GM19035 (cell line): Measurements from ENCODE around the gene INO80E.
"Not testable (repeated sequence)": the region's sequence is repeated elsewhere in the genome, so short reads cannot be mapped to it uniquely, and the experiment has no call there.

Experiments used
- ATAC-seq: cut with Tn5 transposase; IDR thresholded peaks from one replicate; pipeline ENCODE4 v1.9.1; 2021; ENCODE audit not compliant: unreplicated experiment

The INO80E gene

DNA sequence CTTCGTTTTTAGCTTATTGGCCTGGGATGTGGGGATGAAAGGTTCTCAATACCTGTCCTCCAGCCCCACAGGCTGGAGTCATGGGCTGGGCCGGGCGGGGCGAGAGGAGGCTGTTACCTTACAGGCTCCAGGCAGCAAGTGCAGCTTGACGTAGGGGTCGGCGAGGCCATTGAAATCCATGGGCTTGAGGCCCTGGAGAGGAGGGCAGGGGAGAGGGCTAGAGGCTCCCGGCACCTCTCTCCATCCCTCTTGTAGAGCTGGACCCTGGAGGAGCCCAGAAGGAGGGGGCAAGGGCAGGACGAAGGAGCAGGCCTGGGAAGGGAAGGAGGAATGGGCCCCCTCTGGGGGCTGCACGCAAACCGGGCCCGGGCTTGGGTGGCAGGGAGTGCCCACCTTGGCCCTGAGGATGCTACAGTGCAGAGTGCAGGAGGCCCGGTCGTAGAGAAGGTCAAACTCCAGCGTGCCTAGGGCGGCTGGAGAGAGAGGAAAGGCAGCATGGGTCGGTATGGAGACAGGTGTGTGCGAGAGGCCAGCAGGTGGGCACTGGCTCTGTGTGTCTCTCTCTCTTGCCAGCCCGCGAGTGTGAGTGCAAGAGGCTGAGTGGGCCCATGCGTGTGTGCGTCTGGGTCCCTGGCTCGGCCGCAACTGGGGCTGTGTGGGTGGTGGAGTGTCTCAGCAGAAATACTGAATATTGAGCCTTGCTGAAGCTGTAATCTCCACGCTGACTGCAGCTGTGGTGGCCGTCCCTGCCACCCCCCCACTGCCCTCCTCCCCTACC, 13.2 kb downstream of the INO80E start:
- no peak for ATAC-seq

DNA sequence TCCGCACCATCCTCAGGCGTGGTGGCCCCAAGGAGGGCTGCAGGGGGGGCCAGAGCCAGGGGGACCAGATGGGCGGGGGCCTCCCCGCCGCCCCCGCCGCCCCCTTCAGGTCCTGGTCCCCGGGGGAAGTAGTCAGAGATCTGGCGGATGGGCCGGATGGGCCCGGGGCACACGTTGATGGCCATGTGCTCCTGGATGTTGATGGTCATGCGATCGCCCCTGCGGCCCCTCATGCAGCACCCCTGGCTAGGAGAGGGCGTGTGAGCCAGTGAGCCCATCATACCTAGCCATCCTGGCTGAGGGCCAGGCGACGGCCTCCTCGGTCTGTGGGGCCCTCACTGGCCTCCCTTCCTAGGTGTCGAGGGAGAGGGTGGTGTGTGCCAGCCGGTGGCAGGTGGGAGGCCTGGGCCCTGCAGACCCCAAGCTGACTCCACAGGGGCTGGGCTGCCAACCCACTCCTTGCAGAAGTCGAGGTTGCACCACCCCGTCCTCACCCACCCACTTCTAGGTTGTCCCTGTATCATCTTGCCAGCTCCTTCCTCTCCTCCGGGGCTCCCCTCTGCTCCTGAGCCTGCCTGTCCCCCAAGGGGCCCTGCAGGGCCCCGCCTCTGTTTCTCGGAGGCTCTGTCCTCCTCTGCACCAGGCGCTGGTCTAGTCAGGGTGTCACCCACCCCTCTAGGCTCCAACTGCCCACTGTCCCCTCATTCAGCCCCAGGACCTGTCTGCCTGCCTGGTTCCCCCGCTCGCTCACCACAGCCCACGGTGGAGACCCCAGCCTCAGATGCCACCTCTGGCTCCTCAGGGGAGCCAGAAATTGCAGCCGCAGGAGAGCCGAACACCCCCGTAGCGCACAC, 14.2 kb downstream of the INO80E start:
- ATAC-seq = no peak

DNA sequence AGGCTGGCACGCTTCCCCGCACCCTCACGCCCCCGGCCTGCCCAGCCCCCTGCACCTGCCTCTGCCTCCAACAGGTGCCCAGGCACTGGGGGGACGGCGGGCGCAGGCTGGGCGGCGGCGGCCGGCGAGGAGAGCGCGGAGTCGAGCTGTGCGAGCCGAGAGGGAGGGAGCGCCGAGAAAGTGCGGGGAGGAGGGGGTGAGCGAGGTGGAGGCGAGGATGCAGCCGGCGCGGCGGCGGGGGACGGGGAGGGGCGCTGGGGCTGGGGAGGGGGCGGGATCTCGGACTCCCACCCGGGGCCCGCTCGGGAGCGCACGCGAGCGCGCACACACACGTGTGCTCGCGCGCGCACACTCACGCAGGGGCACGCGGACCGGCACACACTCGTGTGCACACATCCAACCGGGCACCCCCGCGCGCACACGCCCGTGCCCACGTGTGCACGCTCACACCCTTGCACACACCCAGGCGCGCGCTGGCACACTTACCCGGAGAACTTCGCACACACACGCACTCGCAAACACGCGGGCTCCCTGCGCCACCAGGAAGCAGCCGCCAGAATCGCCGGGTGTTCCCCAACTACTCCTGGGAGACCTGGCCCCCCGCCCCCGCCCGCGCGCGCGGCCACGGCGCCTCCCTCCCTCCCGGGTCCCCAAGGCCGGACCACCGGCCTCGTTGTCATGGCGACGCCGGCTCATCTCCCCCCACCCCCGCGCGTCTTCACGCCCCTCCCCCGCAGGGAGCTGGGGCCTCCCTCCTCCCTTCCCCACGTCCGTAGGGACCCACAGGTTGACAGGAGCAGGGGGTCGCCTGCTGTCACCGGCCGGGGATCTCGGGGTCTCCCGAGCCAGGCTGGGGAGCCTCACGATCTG, 15.0 kb downstream of the INO80E start, which contains the start of gene DOC2A:
Gene DOC2A (minus strand): TSS at position 184 of the 870 bp plus-strand sequence. CDS start 805 bp downstream, outside the sequence.
- ATAC-seq = no peak

DNA sequence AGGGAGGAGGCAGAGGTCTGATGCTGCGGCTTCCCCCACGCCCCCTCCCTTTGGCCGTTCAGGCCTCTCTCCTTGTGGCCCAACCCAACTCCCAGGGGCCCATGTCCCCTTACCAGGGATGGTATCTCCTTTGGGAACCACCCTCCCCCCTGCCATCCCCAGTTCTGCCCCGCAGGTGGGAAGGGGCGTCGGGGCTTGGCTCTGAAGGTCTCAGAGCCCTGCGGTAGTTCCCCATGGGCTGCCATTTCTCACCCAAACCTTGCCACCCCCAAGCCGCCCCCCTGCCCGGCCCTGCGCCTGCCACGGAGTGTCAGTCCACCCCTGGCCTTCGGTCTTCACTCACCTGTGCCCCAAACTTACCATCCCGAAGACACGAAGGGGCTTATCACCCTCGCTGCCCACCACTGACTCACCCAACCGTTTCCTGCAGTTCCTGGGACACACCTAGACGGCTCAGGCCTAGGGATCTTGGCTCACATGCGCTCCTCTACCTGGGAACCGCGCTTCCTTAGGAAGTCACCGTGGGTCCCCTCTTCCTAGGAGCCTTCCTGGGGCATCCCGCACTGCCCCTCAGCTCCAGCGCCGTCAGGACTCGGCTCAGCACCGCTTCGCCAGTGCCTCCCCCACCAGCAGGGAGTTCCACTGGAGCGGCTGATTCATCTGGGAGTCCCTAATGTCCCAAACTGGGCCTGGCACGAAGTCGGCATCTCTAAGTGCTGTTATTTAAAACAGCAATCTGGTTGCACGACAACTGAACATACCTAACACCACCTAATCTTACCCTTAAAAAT, 15.9 kb downstream of the INO80E start:
- no peak for ATAC-seq

DNA sequence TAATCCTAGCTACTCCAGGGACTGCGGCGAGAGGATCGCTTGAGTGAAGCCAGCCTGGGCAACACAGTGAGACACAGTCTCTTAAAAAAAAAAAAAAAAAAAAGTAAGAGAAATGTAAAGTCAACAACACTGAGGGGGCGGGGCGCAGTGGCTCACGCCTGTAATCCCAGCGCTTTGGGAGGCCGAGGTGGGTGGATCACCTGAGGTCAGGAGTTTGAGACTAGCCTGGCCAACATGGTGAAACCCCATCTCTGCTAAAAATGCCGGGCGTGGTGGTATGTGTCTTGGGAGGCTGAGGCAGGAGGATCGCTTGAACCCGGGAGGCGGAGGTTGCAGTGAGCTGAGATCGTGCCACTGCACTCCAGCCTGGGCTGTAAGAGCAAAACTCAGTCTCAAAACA, 16.6 kb downstream of the INO80E start:
- not testable (repeated sequence) for ATAC-seq

DNA sequence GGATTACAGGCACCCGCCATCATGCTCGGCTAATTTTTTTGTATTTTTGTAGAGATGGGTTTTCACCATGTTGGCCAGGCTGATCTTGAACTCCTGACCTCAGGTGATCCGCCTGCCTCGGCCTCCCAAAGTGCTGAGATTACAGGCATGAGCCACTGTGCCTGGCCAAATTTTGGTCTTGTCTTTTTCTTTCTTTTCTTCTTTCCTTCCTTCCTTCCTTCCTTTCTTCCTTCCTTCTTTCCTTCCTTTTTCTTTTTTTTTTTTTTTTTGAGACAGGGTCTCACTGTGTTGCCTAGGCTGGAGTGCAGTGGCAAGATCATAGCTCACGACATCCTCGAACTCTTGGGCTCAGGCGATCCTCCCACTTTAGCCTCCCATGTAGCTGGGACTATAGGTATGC, 19.4 kb downstream of the INO80E start:
- not testable (repeated sequence) for ATAC-seq

DNA sequence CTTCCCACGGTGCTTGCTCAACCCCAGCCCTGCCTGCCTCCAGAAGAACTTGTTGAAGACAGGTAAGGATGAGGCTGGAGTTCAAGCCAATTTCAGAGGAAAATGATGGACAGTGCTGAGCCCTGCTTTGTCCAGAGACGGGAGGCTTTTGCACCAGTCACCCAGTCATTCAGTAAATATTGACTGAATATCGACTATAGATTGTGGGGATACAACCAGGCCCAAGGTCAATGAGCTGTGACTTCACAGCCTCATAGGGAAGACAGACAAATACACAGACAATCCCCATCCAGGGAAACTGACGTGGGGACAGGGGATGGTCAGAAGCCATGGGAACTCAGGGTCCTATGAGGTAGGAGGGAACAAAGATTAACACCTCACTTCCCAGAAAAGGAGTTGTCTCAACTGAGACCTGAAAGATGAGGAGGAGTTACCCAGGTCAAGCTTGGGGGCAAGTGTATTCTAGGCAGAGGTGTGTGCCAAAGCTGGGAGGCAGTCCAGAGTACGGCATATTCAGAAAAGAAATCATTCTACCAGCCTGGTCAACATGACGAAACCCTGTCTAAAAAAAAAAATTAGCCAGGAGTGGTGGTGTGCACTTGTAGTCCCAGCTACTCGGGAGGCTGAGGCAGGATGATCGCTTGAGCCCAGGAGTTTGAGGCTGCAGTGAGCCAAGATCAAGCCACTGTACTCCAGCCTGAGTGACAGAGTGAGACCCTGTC, 20.7 kb downstream of the INO80E start:
- ATAC-seq = no peak

DNA sequence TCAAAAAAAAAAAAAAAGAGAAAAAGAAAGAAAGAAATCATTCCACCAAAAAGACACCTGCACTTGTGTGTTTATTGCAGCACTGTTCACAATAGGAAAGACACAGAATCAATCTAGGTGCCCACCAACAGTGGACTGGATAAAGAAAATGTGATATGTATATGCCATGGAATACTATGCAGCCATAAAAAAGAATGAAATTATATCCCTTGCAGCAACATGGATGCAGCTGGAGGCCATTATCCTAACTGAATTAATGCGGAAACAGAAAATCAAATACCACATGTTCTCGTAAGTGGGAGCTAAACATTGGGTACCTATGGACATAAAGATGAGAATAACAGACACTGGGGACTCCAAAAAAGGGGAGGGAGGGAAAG, 21.2 kb downstream of the INO80E start:
- no peak for ATAC-seq

DNA sequence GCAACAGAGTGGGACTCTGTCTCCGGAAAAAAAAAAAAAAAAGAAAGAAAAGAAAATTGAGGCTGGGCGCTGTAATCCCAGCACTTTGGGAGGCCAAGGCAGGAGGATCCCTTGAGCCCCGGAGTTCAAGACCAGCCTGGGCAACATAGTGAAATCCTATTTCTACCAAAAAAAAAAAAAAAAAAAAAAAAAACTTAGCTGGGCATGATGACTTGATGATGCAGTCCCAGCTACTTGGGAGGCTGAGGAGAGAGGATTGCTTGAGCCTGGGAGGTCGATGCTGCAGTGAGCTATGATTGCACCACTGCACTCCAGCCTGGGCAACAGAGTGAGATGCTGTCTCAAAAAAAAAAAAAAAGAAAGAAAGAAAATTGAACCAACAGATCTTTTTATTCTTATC, 21.9 kb downstream of the INO80E start:
- not testable (repeated sequence) for ATAC-seq

DNA sequence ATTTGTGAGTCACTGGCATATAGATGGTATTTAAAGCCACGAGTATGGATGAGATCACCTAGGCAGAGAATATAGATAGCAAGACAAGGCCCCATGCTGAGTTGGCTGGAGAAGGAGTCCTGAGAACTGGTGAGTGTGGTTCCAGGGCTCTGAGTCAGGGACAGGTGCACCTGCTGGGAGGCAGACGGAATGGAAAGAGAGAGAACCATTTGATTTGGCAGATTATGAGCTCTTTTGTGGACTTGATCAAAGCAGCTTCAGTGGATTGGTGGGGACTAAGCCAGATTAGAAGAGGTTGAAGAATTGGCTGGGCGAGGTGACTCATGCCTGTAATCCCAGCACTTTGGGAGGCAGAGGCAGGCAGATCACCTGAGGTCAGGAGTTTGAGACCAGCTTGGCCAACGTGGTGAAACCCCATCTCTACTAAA, 22.7 kb downstream of the INO80E start:
- ATAC-seq = no peak

DNA sequence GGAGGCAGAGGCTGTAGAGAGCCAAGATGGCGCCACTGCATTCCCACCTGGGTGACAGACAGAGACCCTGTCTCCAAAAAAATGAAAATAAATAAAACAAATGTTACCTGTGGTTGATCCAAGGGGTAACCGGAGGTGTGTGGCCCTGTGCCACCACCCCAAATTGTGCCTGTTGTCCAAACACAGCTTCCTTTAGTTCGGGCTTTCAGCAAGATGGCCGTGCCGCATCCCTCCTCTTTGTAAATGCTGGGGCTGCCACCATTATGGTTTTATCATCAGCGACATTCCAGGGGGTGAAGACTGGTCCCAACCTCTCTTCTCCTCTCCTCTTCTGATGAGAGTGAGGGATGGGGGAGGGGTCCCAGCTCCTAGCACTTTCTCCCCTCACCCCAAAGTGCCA, 26.8 kb downstream of the INO80E start, which contains the start of gene C16orf92:
Gene C16orf92 (plus strand): TSS at position 312 of the 400 bp plus-strand sequence. CDS start 143 bp downstream, outside the sequence.
- no peak for ATAC-seq

DNA sequence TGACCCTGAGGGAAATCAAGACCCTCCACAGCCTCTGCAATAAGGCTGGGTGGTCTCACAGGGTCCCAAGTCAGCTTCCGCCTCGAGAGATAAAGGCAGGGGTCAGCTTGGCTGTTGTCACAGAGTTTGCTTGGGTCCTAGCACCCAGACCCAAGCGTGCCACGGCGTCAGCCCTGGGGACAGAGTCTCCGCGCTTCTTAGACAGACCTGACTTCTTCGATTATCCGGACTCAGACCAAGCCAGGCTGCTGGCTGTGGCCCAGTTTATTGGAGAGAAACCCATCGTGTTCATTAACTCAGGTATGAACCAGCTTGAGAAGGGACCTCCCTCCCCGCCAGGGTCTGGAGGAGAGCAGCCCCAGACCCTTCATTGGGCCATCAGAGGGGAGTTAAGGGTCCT, 27.5 kb downstream of the INO80E start:
- ATAC-seq = no peak

DNA sequence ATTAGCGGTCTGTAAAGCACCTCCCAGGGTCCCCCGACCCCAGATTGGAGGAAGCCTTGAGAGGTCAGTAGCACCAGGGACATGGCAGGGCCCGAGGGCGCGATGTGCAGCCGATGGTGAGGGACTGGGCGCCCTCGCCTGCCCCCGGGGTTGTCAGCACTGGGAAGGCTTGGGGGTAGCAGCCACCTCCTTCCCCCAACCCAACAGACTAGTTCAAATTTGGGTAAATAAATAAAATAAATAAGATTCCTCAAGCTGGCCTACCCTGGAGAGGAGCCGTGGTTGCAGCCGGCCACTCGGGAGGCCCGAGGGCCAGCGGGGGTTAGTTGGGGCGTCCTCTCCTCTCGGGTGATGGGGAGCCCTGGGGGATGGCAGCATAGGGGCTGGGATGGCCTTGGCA, 28.4 kb downstream of the INO80E start:
- no peak for ATAC-seq

DNA sequence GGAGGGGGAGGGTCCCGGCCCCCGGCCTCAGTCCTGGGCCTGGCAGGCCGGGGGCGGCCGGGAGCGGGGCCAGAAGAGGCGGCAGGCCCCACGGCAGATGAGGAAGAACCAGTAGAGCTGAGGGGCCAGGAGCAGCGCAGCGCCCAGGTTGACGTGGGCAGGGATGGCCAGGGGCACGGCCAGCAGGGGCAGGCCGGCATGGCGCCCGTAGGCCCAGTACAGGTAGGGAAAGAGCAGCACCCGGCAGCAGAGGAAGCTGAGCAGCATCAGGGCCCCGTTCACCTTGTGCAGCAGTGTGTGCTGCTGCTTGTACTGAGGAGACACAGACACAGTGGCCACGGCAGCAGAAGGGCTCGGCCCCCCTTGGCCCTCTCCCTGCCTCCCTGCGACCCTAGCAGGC, 29.1 kb downstream of the INO80E start:
- no peak for ATAC-seq

DNA sequence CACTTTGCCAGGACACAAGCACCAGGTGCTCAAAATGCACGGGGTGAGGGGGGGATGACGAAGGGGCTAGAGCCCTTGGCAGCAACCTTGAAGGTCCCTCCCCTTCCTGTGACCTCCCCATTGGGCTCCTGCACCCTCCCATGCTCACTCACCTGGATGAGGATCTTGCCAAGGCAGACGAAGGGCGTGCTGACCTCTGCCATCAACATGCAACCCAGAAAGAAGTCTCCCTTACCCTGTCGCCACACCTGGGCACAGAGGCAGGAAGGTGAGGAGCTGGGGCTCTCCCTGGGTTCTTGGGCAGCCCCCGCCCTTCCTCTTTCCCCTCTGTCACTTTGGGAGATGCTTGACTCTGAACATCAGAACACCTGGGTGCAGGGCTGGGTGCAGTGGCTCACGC, 29.5 kb downstream of the INO80E start:
- ATAC-seq = no peak

DNA sequence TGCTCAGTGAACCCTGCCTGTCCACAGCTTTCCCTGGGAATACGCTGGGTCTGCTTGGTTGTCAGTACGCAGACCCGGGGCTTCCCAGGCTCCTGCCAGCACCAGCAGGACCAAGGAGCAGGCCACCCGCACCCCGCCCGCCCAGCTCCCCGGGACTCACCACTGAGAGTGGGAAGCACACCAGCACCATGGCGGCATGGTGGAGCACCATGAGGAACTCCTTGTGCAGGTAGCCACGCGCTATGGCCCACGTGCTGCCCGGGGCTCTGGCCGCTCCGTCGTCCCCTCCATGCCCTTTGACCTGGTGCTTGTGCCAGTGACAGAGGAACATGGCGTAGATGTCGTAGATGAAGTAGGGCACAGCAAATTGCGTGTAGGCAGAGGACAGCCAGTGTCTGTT, 30.4 kb downstream of the INO80E start:
- no peak for ATAC-seq

DNA sequence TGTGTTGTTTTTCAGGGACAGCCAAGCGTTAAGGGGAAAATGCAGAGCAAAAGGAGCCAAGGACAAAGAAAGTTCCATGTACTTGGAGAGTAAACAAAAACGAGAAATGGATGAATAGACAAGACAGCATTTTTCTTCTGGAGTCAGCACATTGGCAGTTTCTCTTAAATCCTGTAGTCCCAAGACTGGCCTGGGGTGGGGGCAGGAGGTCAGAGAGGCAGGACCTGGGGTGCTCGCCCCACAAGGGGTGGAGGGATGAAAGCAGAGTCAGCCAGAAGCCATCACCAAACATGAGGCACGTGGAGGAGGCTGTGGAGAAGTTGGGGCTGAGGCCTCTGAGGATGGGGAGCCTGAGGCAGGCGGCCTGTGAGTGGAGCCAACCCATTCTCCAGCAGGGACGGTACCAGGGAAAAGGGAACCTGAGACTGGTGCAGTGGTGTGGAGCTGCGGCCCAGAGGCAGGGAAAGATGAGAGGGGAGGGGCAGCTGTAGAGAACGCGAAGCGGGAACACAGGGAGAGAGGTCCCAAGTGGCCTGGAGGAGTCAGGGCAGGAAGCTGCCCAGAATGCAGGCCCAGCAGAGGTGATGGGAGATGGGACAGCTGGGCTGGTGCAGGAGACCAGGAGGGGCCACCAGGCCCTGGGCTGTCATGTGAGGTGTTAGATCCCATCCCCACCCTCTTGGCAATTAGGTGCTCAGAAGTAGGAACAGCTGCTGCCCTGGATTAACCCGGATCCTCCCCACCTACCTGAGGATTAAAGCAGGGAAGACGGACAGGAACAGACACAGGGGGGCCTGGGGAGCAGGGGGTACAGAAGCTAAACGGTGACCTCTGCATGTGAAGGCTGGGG, 31.8 kb downstream of the INO80E start:
- no peak for ATAC-seq

DNA sequence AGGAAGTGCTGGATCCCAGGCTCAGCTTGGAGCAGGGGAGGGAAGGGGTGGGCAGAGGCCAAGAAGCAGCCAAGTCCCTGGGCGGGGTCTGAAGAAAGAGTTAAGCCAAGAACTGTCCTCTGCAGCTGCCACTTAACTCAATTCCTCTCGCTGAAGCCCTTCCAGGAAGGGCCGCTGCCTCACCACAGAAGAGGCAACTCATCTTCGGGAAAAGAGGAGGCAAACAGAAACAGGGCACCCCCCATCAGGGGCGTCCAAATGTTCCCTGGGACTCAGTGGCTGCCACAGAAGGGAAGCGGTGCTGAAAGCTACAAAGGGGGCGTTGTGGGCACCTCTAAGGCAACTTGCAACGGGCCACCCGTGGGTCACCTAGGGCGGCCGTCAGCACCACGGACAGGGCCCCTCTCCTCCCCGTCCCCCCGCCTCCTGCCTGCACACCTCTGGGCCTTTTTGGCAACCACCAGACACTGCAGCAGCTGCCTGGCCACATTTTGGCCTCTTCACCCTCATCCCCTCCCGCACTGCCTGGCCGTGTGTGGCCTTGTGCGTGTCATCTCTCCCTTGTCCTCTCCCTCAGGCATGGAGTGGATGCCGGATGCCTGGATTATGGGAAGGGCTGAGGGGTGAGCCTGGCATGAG, 32.5 kb downstream of the INO80E start:
- no peak for ATAC-seq
